Measurements from ENCODE around the gene WDR27.

DNA sequence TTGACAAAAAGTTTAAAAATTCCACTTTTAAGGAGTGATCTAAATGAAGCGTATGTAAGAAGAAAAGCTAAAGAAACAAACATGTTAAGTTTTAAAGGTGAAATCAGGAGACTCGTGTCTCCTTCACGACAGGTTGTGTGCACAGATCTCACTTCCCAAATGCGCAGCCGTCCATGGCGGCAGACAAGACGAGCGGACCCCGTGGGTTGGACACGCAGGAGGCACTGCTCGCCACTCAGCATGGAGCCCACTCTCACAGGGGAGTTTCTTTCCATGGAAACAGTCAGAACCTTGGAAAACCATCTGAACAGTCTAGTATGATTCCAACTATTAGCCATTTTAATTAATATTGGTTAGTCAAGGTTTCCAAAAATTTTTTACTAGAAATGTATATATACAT lies 48.9 kb downstream of the WDR27 start:
- no peak for TF ChIP-seq CHD2 (IDR thresholded peaks at IDR 0.05; ENCODE audit: borderline replicate concordance, low read depth, low read length)
- TF ChIP-seq HDAC2 (IDR thresholded peaks at IDR 0.05) = no peak
- no peak for TF ChIP-seq TCF7 (IDR thresholded peaks at IDR 0.05; ENCODE audit: borderline replicate concordance)
- TF ChIP-seq NR2C2 (IDR thresholded peaks at IDR 0.05; ENCODE audit: borderline replicate concordance, control insufficient read depth, insufficient read length, low read depth) = no peak
- no peak for TF ChIP-seq EZH2 (IDR thresholded peaks at IDR 0.05; ENCODE audit: borderline replicate concordance, control insufficient read depth, low read depth, low read length)
- TF ChIP-seq, protein P1, sequence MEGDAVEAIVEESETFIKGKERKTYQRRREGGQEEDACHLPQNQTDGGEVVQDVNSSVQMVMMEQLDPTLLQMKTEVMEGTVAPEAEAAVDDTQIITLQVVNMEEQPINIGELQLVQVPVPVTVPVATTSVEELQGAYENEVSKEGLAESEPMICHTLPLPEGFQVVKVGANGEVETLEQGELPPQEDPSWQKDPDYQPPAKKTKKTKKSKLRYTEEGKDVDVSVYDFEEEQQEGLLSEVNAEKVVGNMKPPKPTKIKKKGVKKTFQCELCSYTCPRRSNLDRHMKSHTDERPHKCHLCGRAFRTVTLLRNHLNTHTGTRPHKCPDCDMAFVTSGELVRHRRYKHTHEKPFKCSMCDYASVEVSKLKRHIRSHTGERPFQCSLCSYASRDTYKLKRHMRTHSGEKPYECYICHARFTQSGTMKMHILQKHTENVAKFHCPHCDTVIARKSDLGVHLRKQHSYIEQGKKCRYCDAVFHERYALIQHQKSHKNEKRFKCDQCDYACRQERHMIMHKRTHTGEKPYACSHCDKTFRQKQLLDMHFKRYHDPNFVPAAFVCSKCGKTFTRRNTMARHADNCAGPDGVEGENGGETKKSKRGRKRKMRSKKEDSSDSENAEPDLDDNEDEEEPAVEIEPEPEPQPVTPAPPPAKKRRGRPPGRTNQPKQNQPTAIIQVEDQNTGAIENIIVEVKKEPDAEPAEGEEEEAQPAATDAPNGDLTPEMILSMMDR (IDR thresholded peaks at IDR 0.05 in 2 of 3, conservative IDR thresholded peaks at IDR 0.05 in 1 of 3; ENCODE audit: control insufficient read depth in 2 of 3, extremely low read depth in 1 of 3, insufficient read depth in 1 of 3, low read depth in 3 of 3, low read length in 3 of 3) = no peak
- no peak for TF ChIP-seq POLR2A (IDR thresholded peaks at IDR 0.05; ENCODE audit: low read depth, low read length)
- TF ChIP-seq, protein P2, sequence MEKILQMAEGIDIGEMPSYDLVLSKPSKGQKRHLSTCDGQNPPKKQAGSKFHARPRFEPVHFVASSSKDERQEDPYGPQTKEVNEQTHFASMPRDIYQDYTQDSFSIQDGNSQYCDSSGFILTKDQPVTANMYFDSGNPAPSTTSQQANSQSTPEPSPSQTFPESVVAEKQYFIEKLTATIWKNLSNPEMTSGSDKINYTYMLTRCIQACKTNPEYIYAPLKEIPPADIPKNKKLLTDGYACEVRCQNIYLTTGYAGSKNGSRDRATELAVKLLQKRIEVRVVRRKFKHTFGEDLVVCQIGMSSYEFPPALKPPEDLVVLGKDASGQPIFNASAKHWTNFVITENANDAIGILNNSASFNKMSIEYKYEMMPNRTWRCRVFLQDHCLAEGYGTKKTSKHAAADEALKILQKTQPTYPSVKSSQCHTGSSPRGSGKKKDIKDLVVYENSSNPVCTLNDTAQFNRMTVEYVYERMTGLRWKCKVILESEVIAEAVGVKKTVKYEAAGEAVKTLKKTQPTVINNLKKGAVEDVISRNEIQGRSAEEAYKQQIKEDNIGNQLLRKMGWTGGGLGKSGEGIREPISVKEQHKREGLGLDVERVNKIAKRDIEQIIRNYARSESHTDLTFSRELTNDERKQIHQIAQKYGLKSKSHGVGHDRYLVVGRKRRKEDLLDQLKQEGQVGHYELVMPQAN (conservative IDR thresholded peaks at IDR 0.05) = no peak
- no peak for TF ChIP-seq EP300 (IDR thresholded peaks at IDR 0.05; ENCODE audit: borderline replicate concordance in 1 of 2, control insufficient read depth in 1 of 2, low read depth in 2 of 2, low read length in 2 of 2)
- no peak for TF ChIP-seq RFX5 (IDR thresholded peaks at IDR 0.05; ENCODE audit: low read depth, low read length)
